ENCODE results near the gene P4HTM. TPM values are rescaled to one million over a fixed set of nuclear protein-coding genes. Genes with fewer than 3 reads are reported as not detected.

P4HTM gene
- polyA plus RNA-seq, 2 donors = 10.7 to 14.5 TPM

DNA sequence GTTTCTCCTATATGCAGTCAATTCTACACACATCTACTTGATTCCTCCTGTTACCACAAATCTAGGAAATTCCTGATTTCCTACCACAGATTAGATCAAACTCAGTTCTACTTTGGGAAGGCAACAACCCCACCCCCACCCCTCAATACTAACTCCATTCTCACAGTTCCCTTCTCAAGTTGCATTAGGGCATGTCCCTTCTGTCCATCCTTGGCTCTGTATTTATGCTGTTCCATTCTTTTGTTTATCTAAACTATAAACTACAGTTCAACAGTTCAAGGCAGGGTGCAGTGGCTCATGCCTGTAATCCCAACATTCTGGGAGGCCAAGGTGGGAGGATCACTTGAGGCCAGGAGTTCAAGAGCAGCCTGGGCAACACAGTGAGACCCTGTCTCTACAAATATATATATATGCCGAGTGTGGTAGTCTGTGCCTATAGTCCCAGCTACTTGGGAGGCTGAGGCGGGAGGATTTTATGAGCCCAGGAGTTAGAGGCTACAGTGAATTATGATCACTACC, 64.4 kb downstream of the P4HTM start:
- Histone ChIP-seq H3K9me3 (ENCODE audit: control insufficient read depth in 2 of 2, insufficient read depth in 1 of 2, low read depth in 1 of 2, low read length in 1 of 2) (no peaks in the 10 kb centered on the region), H3K36me3 (ENCODE audit: control insufficient read depth in 2 of 2, insufficient read depth in 2 of 2, low read length in 1 of 2) (peaks cover 14 to 19% of the 10 kb centered on the region in 2 donors), H3K27me3 (ENCODE audit: control insufficient read depth in 1 of 2, insufficient read depth in 2 of 2, low read length in 2 of 2) (no peaks in the 10 kb centered on the region), H3K4me3 (ENCODE audit: low read depth in 1 of 2, low read length in 2 of 2) (no peak overlapping the region), H3K27ac (ENCODE audit: low read depth in 2 of 2, low read length in 1 of 2) (no peak overlapping the region), H3K4me1 (ENCODE audit: control insufficient read depth in 2 of 2, insufficient read depth in 2 of 2, low read length in 1 of 2) (no peaks in the 10 kb centered on the region)
- WGBS, 2 donors = 97 to 99% methylated on average over 2 of the region's 2 CpGs

Other genes with a start within 250 kb of the P4HTM start
- gene PRKAR2A, start 142.4 kb upstream of the P4HTM start, polyA plus RNA-seq = 10 to 100 TPM in 1 of 2 donors, 1 to 10 TPM in 1; 7.2 to 11.3 TPM
- 1 to 10 TPM; 5.8 to 9.0 TPM for gene SLC25A20, start 91.4 kb upstream of the P4HTM start, polyA plus RNA-seq
- 10 to 100 TPM; 32.8 to 36.5 TPM for gene ARIH2, start 71.4 kb upstream of the P4HTM start, polyA plus RNA-seq
- gene WDR6, start 17.1 kb downstream of the P4HTM start, polyA plus RNA-seq = 10 to 100 TPM; 64.5 to 79.0 TPM
- gene DALRD3, start 28.3 kb downstream of the P4HTM start, polyA plus RNA-seq = 10 to 100 TPM; 22.2 to 26.9 TPM
- 10 to 100 TPM; 65.1 to 65.7 TPM for gene NDUFAF3, start 31.9 kb downstream of the P4HTM start, polyA plus RNA-seq
- gene IMPDH2, start 39.2 kb downstream of the P4HTM start, polyA plus RNA-seq = 100 to 1,000 TPM; 121 to 176 TPM
- gene QRICH1, start 103.8 kb downstream of the P4HTM start, polyA plus RNA-seq = 10 to 100 TPM; 31.9 to 38.2 TPM
- 100 to 1,000 TPM; 228 to 237 TPM for gene QARS1, start 114.5 kb downstream of the P4HTM start, polyA plus RNA-seq
- gene USP19, start 130.6 kb downstream of the P4HTM start, polyA plus RNA-seq = 10 to 100 TPM; 17.9 to 19.4 TPM
- gene LAMB2, start 142.8 kb downstream of the P4HTM start, polyA plus RNA-seq = 100 to 1,000 TPM; 123 to 219 TPM
- gene CCDC71, start 176.1 kb downstream of the P4HTM start, polyA plus RNA-seq = 10 to 100 TPM; 10.1 to 19.1 TPM
- gene KLHDC8B, start 181.4 kb downstream of the P4HTM start, polyA plus RNA-seq = 10 to 100 TPM; 24.5 to 39.0 TPM